ENCODE measurements around the gene TMCO6.
"Not testable (repeated sequence)": the region's sequence is repeated elsewhere in the genome, so short reads cannot be mapped to it uniquely, and the experiment has no call there.

Gene TMCO6

GRCh38 chr5:140630292-140631035, 8.8 kb upstream of the TMCO6 start:
- DNase-seq (ENCODE audit: low spot score) = no peak

GRCh38 chr5:140631036-140631417, 8.2 kb upstream of the TMCO6 start:
- DNase-seq (ENCODE audit: low spot score) = no peak

- no peak for DNase-seq (ENCODE audit: low spot score)
These were observed 7.4 kb upstream of the TMCO6 start for GRCh38 chr5:140631831-140632365.

GRCh38 chr5:140632366-140633020, 6.8 kb upstream of the TMCO6 start:
- peak; percentile 51 for DNase-seq (ENCODE audit: low spot score)

GRCh38 chr5:140633021-140633471, 6.2 kb upstream of the TMCO6 start, which contains the start of gene CD14:
CD14 (minus strand) TSS chr5:140633175; CDS start chr5:140633071, 104 bp downstream.
- DNase-seq (ENCODE audit: low spot score) = peak; percentile 48

GRCh38 chr5:140633501-140633900, 5.8 kb upstream of the TMCO6 start:
- no peak for DNase-seq (ENCODE audit: low spot score)

GRCh38 chr5:140634103-140634502, 5.1 kb upstream of the TMCO6 start:
- DNase-seq (ENCODE audit: low spot score) = no peak

- DNase-seq (ENCODE audit: low spot score) = no peak
These were observed 3.7 kb upstream of the TMCO6 start for GRCh38 chr5:140635291-140636257.

GRCh38 chr5:140637371-140638100, 1.7 kb upstream of the TMCO6 start:
- no peak for DNase-seq (ENCODE audit: low spot score)

GRCh38 chr5:140638898-140639147, 428 bp upstream of the TMCO6 start:
- not testable (repeated sequence) for DNase-seq (ENCODE audit: low spot score)

GRCh38 chr5:140641716-140642115, 2.5 kb downstream of the TMCO6 start:
- no peak for DNase-seq (ENCODE audit: low spot score)

- peak; percentile 50 for DNase-seq (ENCODE audit: low spot score)
These were observed 3.5 kb downstream of the TMCO6 start for GRCh38 chr5:140642718-140643117.

- DNase-seq (ENCODE audit: low spot score) = peak; percentile 20
These were observed 7.8 kb downstream of the TMCO6 start for GRCh38 chr5:140647042-140647419.

- no peak for DNase-seq (ENCODE audit: low spot score)
These were observed 19.6 kb downstream of the TMCO6 start for GRCh38 chr5:140658870-140659269.

- not testable (repeated sequence) for DNase-seq (ENCODE audit: low spot score)
These were observed 21.1 kb downstream of the TMCO6 start for GRCh38 chr5:140660371-140660770.

- no peak for DNase-seq (ENCODE audit: low spot score)
These were observed 24.7 kb downstream of the TMCO6 start for GRCh38 chr5:140664030-140664358.

- DNase-seq (ENCODE audit: low spot score) = peak; percentile 97
These were observed 25.3 kb downstream of the TMCO6 start, which contains the start of gene WDR55 for GRCh38 chr5:140664359-140665119. WDR55 (plus strand) TSS chr5:140664904; CDS start chr5:140664913, 9 bp downstream.

- not testable (repeated sequence) for DNase-seq (ENCODE audit: low spot score)
These were observed 31.8 kb downstream of the TMCO6 start for GRCh38 chr5:140671035-140671434.

- no peak for DNase-seq (ENCODE audit: low spot score)
These were observed 32.3 kb downstream of the TMCO6 start for GRCh38 chr5:140671472-140672125.

- no peak for DNase-seq (ENCODE audit: low spot score)
These were observed 33.4 kb downstream of the TMCO6 start for GRCh38 chr5:140672455-140673186.

Data from GM03348 (cell line).